HG02938 (cell line): ENCODE measurements around the gene ACP3.
A peak's percentile ranks its signal among the peaks of the same experiment; 100 is the strongest.
"Not testable (repeated sequence)": the region's sequence is repeated elsewhere in the genome, so short reads cannot be mapped to it uniquely, and the experiment has no call there.

ENCODE experiments used
- ATAC-seq: cut with Tn5 transposase; IDR thresholded peaks from one replicate; pipeline ENCODE4 v1.9.1; 2021; ENCODE audit warnings: mild to moderate bottlenecking, moderate library complexity; ENCODE audit not compliant: unreplicated experiment

Gene ACP3

DNA sequence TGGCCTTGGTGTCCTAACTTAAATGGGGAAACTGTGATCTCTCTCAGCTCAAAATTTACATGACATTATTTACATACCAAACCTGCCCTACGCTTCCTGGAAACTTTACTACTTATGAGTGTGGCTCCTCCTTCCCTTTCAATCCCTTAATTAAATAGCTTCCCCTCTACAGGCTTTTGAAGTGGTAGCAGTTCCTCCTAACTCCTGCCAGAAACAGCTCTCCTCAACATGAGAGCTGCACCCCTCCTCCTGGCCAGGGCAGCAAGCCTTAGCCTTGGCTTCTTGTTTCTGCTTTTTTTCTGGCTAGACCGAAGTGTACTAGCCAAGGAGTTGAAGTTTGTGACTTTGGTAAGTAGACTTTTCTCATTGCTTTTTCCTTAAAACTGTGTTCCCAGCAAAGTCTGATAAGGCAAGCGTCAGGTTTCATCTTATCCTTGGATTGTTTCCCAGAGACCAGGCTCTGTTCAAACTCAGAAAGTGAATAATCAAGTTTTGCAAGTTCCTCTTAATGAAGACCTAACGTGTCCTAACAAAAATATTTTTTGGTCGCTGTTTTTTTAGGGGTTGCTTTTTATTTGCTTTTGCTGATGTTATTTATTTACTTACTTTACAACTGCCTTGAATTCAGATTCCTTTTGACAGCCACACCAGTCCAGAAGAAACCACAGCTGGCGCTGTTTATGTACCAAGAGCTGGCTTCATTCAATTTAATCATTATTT is at the start of gene ACP3:
Gene ACP3, plus strand, starts transcription at position 179 of the 720 bp plus-strand sequence. Its CDS starts 50 bp downstream, at position 229.
- ATAC-seq, result no peak

- no peak for ATAC-seq
These were observed 48.3 kb upstream of the ACP3 start for GRCh38 chr3:132268956-132269355.

DNA sequence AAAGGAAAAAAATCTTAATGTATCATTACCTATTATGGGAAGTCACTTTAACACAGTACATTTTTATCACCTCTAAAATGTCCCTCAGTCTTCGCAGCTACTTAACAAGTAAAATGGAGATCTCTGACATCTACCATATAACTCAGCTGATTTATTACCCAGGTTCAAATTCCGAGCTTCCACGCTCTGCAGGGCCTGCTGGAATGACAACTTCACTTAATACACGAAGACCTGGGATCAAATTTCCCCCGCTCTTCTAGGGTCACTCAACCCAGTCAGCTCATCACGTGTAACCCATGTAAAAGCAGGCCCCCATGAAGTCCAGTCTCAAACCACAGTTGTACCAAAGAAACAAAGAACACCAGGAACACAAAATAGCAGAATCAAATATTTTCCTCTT is 44.2 kb upstream of the ACP3 start:
- ATAC-seq, result no peak

GRCh38 chr3:132276228-132276906 is 40.8 kb upstream of the ACP3 start:
- ATAC-seq, result no peak

DNA sequence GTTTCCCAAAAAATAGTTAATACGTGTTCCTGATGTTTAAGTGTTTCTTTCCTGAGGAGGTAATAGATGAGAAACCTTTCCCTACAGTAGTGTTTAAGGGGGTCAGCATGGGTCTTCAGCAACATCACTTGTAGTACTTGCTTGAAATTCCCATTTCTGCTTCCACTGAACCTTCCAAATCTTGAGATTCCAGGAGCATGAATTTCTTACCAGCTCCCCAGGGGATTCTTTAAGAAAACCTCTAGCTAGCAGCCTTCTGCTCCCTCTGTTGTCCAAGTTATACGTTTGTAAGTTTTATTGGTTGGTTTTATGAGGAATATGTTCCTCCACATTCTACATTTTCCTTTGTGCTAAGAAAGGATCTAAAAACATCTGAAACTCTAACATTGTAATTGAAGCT is 38.2 kb upstream of the ACP3 start:
- ATAC-seq, result no peak

DNA sequence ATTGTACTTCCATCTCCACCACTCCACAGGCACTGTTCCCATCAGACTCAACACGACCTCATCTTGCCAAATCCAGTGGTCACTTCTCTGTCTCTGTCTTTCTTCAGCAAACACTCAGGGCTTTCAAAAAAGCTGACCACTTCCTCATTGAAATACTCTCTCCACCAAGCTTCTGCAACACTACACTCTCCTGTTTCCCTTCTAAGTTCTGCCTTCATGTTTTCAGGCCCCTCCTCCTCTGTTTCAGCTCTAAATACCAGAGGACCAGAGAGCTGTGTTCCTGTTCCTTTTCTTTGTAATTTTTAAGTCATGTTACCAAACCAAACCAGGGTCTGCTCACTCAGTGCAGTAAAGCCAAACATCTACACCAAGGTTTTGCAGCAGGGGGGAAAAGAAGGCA is 33.8 kb upstream of the ACP3 start:
- peak; percentile 72 for ATAC-seq

DNA sequence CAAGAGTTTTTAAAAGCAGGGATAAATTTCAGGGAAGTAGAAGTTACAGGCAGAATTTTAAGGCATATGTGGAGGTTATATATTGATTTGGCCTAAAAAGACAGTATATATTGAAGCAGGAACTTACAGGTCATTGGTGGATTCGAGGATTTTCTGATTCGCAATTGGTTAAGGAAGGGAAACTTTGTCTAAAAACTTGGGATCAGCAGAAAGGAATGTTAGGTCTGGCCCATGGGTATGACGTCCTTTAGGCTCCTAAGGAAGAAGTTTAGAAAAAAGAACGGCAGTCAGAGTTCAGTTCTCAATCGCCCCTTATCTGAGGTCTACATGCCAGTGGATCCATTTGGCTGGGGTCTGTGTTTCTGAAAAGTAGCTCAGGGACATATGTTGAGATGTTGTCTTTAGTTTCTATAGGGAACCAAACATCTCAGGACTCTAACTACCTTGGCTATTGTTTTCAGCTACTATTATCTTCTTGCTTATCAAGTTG is 33.2 kb upstream of the ACP3 start:
- ATAC-seq, result no peak

DNA sequence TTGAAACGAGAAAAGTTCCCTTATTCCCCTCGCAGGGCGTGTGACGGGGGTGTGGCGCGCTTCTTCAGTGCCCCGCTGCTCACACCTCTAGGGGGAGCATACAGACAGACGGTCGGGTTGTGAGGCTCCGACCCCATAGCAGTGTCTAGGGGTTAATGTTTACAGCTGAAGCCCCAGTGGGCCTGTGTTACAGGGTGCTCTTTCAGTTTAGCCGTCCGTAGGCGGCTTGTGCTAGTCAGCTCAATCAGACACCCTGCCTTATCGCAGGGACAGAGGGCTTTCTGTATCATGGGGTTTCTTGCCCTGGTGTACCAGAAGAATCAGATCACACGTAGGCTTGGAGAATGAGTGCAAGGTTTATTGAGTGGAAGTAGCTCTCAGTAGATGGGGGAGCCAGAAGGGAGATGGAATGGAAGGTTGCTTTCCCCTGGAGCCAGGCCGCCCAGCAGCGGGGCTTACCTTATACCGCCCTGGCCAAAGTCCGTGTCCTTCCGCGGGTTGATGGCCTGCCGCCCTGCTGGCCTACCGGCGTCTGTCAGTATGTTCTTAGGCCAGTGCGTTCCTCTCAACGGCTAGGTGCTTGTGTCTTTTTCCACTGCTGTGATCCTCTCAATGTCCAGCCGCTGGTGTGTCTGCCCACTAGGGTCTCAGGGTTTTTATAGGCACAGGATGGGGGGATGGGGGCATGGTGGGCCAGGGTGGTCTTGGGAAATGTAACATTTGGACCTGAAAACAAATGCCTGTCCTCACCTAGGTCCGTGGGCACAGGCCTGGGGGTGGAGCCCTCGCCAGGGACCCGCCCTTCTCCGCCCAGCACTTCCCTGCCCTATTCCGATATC is 32.2 kb upstream of the ACP3 start:
- ATAC-seq, result no peak

DNA sequence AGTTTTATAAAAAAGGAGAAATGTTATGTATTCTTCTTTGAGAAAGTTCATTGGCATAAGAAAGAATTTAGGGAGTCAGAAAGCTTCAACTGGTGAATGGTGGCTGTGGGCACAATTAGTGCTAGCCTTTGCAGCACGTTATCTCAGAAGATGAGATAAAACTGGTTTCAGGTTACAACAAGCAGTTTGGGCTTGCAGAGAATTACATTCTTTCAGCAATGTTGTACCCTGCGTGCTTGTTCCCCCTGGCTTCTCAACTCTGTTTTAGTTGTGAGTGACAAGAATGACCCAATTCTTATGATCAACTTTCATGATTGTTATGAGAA is 31.6 kb upstream of the ACP3 start:
- no peak for ATAC-seq

- ATAC-seq, result no peak
These were observed 31.2 kb upstream of the ACP3 start for GRCh38 chr3:132286035-132286434.

- ATAC-seq, result no peak
These were observed 28.9 kb upstream of the ACP3 start for GRCh38 chr3:132288357-132288756.

DNA sequence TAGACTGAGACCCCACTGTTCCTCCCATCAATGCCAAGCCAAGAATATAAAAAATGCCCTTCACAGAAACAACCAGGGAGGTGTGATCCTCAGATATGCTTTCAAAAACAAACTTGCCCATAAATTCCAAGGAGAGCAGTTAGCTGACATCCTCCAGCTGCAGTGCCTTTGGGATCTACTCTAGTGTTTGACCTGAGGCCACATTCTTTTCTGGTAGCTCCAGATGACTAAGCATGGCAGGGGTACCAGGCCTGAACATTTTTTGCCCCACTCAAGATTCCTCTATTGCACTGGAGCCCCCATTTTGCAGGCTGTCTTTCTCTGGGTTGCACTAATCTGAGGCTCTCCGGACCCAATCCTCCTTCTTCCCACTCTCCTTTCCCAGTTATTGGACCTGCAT is 27.9 kb upstream of the ACP3 start:
- no peak for ATAC-seq

- ATAC-seq, result no peak
These were observed 26.4 kb upstream of the ACP3 start for GRCh38 chr3:132290833-132291232.

DNA sequence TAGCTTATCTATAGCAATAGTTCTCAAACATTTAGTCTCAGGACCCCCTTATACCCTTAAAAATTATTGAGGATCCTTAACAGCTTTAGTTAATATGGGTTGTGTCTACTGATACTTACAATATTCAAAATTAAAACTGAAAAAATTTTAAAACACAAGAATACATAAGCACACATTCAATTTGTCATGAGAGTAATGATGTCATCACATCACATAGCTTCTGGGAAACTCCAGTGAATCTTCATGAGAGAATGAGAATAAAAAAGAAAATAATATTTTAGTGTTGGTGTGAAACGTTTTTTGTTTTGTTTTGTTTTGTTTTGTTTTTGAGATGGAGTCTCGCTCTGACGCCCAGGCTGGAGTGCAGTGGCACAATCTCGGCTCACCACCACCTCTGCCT is 25.2 kb upstream of the ACP3 start:
- no peak for ATAC-seq

- no peak for ATAC-seq
These were observed 24.0 kb upstream of the ACP3 start for GRCh38 chr3:132293251-132293650.

DNA sequence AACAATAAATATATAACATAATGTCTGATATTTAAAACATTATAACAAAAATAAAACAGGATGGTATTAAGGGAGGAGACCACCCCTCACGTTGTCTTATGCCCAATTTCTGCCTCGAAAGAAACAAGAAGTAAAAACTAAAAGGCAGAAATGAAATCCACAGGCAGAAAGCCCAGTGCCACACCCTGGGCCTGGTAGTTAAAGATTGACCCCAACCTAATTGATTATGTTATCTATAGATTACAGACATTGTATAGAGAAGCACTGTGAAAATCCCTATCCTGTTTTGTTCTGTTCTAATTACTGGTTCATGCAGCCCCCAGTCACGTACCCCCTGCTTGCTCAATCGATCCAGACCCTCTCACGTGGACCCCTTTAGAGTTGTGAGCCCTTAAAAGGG is 22.3 kb upstream of the ACP3 start:
- no peak for ATAC-seq

DNA sequence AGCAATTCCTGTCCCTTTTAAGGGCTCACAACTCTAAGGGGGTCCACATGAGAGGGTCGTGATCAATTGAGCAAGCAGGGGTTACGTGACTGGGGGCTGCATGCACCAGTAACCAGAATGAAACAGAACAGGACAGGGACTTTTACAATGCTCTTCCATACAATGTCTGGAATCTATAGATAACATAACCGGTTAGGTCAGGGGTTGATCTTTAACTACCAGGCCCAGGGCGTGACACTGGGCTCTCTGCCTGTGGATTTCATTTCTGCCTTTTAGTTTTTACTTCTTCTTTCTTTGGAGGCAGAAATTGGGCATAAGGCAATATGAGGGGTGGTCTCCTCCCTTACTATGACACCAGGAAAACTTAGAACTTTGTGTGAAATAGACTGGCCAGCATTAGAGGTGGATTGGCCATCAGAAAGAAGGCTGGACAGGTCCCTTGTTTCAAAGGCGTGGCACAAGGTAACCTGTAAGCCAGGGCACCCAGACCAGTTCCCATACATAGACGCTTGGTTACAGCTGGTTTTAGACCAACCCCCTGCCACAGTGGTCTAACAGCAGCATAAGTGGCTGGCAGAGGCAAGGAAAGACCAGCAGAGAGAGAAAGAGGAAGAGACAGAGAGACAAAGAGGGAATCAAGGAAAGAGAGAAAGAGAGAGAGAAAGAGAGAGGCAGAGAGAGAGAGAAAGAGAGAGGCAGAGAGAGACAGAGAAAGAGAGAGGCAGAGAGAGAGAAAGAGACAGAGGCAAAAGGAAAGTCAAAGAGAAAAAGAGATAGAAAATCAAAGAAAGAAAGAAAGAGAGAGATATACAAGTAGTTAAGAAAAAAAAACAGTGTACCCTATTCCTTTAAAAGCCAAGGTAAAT is 13.6 kb upstream of the ACP3 start:
- not testable (repeated sequence) for ATAC-seq

GRCh38 chr3:132304351-132304750 is 12.9 kb upstream of the ACP3 start:
- not testable (repeated sequence) for ATAC-seq

DNA sequence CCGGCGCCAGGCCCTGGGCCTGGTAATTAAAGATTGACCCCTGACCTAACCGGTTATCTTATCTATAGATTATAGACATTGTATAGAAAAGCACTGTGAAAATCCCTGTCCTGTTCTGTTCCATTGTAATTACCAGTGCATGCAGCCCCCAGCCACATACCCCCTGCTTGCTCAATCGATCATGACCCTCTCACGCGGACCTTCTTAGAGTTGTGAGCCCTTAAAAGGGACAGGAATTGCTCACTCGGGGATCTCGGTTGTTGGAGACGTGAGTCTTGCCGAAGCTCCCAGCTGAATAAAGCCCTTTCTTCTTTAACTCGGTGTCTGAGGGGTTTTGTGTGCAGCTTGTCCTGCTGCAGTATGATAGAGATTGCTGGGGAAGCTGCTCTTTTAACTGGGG is 7.2 kb upstream of the ACP3 start:
- ATAC-seq, result not testable (repeated sequence)

GRCh38 chr3:132311316-132311715 is 5.9 kb upstream of the ACP3 start:
- no peak for ATAC-seq

DNA sequence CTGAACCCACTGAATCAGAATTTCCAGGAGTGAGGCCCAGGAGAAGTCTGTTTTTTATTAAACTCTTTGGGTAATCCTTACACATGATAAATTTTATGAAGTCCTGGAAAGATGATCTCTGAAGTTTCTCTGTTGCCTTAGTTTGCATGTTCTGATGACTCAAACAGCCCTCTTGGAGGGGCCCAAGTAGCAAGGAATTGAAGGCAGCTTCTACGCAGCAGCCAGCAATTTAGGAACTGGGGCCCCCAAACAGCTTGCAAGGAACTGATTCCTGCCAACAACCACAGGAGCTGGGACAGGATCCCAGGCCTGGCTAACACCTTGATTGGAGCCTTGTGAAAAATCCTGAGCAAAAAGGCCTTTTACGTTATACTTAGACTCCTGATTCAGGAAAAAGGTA is 5.4 kb upstream of the ACP3 start:
- ATAC-seq, result no peak
